DOHH2 (cell line): ENCODE data around the gene LRRC4B.

Experiments
- CTCF ChIP-seq: fragments of 200-600 bp; sonication (generic); IDR thresholded peaks from one replicate; pipeline ENCODE4 v1.5.1; 2014; ENCODE audit warnings: antibody characterized with exemption, mild to moderate bottlenecking, low read depth, low read length; ENCODE audit not compliant: poor library complexity, severe bottlenecking
- EZH2phosphoT487 ChIP-seq: fragments of 200-600 bp; sonication (generic); IDR thresholded peaks from 2 replicates; pipeline ENCODE4 v1.6.1; 2017; ENCODE audit warnings: borderline replicate concordance, mild to moderate bottlenecking, antibody characterized with exemption, low read length, moderate library complexity, mixed read lengths

GRCh38 chr19:50495020-50495531 is 73.2 kb downstream of the LRRC4B start:
- TF ChIP-seq CTCF (no peak), EZH2phosphoT487 (no peak)
